MM.1S (cell line): ENCODE results near the gene PRKCZ.

Experiments used
- EZH2 ChIP-seq: fragments of 300-600 bp; sonication (generic); optimal IDR thresholded peaks from 2 replicates; pipeline ENCODE3; 2017; ENCODE audit warnings: low read depth, mild to moderate bottlenecking, antibody characterized with exemption, low read length, mixed read lengths
- EZH2phosphoT487 ChIP-seq: fragments of 300-600 bp; sonication (generic); IDR thresholded peaks from 2 replicates; pipeline ENCODE4 v1.6.1; 2018; ENCODE audit warnings: antibody characterized with exemption, low read length
- TF ChIP-seq, protein P1 (sequence below): fragments of 300-600 bp; sonication (generic); IDR thresholded peaks from 2 replicates; pipeline ENCODE4 v1.5.1; 2016; ENCODE audit warnings: antibody characterized with exemption, low read length, mixed read lengths

DNA sequence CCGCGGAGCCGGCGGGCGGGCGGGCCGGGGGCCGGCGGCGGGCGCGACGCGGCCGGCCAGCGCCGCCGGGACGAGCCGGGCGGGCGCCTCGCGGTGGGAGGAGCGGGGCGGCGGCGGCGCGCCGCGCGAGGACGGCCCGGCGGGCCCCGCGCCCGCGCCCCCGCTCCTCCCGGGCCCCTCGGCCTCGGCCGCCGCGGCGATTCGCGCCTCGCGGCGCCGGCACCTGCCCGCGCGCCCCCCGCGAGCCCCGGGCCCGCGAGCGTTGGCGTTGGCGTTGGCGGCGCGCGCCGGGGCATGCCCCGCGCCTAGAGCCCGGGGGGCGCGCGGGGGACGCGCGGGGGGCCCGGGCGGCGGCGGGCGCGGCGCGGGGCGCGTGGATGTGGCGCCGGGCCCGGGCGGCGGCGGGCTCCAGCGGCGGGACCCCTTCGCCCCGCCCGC is 178.0 kb downstream of the PRKCZ start, which contains the start of gene SKI:
- TF ChIP-seq, protein P1, sequence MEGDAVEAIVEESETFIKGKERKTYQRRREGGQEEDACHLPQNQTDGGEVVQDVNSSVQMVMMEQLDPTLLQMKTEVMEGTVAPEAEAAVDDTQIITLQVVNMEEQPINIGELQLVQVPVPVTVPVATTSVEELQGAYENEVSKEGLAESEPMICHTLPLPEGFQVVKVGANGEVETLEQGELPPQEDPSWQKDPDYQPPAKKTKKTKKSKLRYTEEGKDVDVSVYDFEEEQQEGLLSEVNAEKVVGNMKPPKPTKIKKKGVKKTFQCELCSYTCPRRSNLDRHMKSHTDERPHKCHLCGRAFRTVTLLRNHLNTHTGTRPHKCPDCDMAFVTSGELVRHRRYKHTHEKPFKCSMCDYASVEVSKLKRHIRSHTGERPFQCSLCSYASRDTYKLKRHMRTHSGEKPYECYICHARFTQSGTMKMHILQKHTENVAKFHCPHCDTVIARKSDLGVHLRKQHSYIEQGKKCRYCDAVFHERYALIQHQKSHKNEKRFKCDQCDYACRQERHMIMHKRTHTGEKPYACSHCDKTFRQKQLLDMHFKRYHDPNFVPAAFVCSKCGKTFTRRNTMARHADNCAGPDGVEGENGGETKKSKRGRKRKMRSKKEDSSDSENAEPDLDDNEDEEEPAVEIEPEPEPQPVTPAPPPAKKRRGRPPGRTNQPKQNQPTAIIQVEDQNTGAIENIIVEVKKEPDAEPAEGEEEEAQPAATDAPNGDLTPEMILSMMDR = no peak
- no peak for TF ChIP-seq EZH2phosphoT487
- TF ChIP-seq EZH2 = no peak
